ENCODE results near the gene CLNK.

The CLNK gene

DNA sequence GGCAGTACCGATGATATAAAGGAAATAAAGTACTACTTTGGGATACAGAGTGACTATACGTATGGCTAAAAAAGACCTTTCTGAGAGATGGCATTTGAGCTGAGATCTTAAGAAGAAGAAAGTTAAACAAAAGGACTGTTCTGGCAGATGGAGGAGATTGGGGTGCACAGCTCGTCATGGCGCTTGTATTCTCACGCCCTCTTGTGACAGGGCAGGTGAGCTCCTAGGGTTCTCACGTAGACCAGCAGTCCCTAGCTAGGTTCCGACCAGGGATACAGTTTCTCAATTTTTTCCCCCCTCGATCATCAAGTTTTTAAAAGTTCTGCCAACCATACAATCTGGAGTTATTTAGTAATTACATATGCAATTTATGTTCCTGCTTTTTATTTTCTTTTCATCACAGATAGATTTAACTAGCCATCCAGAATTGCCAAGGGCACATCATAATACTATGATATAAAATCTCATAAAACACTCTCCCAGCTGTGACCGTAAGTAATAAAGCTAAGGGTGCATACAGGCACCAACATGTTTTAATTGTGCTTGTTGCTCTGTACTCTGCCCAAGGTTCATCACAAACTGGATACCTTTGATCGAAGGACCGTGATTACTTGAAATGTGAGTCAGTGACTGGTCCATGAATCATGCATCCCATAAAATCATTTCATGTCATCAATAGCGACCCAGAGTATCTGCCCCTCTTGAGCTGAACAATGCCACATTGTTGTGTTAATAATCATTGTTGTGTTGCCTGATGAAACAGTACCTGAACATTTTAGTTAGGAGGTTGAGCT is 157.9 kb downstream of the CLNK start:
- in situ Hi-C loops (cut with MboI; ENCODE audit: low sequenced_read_pairs) = loop anchor here (25.0 kb wide), 1 partner anchor 364 kb away; no protein-coding TSS in a partner anchor

DNA sequence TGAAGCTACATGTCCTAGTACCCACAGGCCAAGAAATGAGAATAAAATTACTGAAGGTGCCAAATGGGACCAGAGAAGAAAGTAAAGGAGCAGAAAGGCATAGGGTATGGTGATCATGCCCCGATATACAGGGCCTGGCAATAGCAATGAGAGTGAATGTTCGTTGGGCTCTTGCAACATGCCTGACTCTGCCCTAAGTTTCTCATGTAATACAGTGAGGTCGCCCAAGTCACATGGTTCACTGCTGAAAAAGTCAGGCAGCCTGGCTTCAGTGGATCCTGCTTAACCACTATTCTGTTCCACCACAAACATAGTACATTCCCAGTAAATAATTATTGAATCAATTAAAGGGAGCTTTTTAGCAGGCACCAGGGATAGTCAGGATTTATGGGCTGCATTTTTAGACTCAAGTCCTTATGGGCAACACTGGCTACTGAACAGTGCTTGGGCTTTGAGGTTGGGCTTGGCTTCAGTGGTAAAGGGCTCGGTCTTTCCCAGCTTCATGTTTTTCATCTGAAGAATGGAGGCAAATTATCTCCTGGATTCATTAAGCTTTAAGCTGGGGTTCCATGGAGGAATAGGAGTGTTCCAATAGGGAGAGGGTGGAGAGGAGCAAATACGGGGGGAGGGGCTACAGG is 160.3 kb downstream of the CLNK start:
- in situ Hi-C loops (cut with MboI; ENCODE audit: low sequenced_read_pairs) = no loop called here

DNA sequence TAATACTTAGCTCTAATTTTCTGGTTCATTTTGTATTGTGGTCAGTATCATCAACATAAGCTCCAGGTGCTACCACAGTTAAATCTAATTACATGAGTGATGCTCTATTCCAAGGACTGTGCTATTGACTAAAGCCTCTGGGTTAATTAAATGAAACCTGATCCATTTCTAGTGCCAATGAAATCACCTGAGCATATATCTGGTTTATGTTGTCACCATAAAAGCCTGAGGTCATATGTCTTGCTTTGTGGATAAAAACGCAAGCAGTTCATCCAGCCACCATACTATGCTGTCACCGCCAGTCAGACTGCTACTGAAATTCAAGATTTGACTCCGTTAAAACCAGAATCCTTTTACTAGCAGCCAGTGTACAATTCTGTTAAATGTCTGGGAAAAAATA is 163.1 kb downstream of the CLNK start:
- in situ Hi-C loops (cut with MboI; ENCODE audit: low sequenced_read_pairs) = no loop called here

DNA sequence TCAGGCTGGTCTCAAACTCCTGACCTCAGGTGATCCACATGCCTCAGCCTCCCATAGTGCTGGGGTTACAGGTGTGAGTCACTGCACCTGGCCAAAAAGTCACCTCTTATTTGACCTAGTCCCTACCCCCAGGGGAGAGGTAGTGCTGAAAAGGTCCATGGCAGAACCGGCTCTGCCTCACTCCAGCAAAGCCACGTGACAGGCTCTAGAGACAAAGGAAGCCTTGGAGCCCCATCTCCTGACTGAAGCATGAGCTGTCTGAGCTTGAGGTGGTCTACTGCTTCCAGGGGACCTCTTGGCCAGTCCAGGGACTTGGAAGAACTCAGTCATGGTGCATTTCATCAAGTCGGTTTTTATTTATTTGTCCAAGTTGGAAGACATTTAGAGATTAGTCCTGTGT is 174.8 kb downstream of the CLNK start:
- in situ Hi-C loops (cut with MboI; ENCODE audit: low sequenced_read_pairs) = no loop called here

- in situ Hi-C loops (cut with MboI; ENCODE audit: low sequenced_read_pairs) = no loop called here
Observed at GRCh38 chr4:10506077-10506476, 178.5 kb downstream of the CLNK start.

- in situ Hi-C loops (cut with MboI; ENCODE audit: low sequenced_read_pairs) = no loop called here
Observed at GRCh38 chr4:10504570-10505179, 179.9 kb downstream of the CLNK start.

GRCh38 chr4:10502717-10503116 is 181.9 kb downstream of the CLNK start:
- in situ Hi-C loops (cut with MboI; ENCODE audit: low sequenced_read_pairs) = no loop called here

DNA sequence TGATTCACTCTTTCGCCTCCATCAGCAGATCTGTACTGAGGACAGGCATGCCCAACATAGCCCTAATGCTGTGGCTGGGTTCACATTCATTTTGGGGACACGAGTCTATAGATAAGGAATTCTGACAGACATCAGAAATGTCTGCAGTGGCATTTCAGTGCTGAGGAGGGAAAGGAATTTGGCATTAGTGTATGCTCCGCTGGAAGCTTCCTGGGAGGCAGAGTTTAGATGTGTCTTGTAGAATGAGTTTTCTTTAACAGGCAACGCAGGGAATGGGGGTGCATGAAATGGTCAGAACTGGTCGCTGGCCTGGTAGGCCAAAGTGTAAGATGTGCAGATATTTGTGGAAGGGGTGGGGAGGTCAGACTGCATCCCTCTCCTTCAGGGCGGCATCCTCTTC is 183.8 kb downstream of the CLNK start:
- in situ Hi-C loops (cut with MboI; ENCODE audit: low sequenced_read_pairs) = no loop called here

DNA sequence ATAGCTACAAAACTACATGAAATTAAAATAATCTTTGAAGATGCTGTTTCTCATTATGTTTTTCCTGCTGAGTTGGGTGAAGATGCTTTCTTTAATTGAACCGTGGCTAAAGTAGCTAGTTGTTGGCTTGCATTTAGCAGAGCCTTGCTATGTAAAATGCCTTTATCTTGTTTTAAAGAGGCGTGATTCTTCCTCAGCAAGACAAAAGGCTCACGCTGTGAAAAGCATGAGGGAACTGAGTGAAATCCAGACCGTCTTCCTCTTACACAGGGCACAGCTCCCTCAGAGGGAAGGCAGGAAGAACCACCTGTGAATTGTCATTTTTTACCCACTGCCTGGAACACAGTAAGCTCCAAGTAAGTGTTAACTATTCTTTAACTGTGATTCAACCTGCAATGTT is 188.4 kb downstream of the CLNK start:
- in situ Hi-C loops (cut with MboI; ENCODE audit: low sequenced_read_pairs) = no loop called here

DNA sequence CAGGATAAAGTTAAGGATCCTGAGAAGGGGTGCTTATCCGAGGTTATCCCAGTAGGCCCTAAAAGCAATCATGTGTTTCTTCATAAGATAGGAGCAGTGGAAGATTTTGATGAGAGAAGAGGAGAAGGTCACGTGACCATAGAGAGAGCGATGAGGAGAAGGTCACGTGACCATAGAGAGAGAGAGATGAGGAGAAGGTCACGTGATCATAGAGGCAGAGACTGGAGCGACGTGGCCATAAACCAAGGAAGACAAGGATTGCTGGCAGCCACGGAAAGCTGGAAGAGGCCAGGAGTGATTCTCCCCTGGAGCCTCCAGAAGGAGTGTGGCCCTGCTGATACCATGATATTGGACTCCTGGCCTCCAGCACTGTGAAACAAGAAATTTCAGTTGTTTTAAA is 188.9 kb downstream of the CLNK start:
- in situ Hi-C loops (cut with MboI; ENCODE audit: low sequenced_read_pairs) = no loop called here

GRCh38 chr4:10492464-10492863 is 192.1 kb downstream of the CLNK start:
- in situ Hi-C loops (cut with MboI; ENCODE audit: low sequenced_read_pairs) = no loop called here

DNA sequence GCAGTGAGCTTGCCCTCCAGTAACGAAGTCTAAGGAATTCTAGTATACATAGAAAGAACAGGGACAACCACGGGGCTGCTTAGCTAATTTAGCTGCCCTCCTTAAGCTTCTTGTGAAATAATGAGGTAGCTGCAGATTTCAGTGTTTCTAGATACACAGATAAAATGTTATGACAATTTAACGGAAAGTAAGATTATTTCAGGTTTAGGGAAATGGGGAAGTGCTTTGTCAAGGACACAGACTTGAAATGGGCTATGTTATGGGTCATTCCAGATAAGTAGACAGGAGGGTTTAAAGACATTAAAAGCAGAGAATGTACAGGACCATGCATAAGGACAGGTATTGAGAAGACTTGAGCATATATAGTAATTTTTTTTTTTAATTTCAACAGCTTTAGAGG is 193.2 kb downstream of the CLNK start:
- in situ Hi-C loops (cut with MboI; ENCODE audit: low sequenced_read_pairs) = no loop called here

DNA sequence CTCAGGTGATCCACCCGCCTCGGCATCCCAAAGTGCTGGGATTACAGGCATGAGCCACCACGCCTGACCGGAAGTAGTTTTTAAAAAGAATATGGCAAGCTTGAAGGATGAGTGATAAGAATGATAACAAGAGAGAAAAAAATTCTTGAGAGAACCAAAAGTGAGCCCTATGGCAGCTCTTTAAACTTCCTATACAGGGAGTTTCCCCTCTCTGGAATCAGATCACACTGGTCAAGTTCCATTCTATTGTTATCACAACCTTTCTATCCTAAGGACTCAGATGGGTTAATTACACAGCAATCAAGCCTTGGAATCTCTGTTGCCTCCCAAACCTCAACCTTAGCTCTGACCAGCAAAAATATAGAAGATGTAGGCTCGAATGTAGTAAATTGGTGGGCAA is 193.6 kb downstream of the CLNK start:
- in situ Hi-C loops (cut with MboI; ENCODE audit: low sequenced_read_pairs) = no loop called here

- in situ Hi-C loops (cut with MboI; ENCODE audit: low sequenced_read_pairs) = no loop called here
Observed at GRCh38 chr4:10482913-10483312, 201.7 kb downstream of the CLNK start.

GRCh38 chr4:10480616-10481015 is 204.0 kb downstream of the CLNK start:
- in situ Hi-C loops (cut with MboI; ENCODE audit: low sequenced_read_pairs) = no loop called here

- in situ Hi-C loops (cut with MboI; ENCODE audit: low sequenced_read_pairs) = no loop called here
Observed at GRCh38 chr4:10478621-10479020, 205.9 kb downstream of the CLNK start.

GRCh38 chr4:10470505-10470904 is 214.1 kb downstream of the CLNK start:
- in situ Hi-C loops (cut with MboI; ENCODE audit: low sequenced_read_pairs) = no loop called here

- in situ Hi-C loops (cut with MboI; ENCODE audit: low sequenced_read_pairs) = no loop called here
Observed at GRCh38 chr4:10466161-10466560, 218.4 kb downstream of the CLNK start.

DNA sequence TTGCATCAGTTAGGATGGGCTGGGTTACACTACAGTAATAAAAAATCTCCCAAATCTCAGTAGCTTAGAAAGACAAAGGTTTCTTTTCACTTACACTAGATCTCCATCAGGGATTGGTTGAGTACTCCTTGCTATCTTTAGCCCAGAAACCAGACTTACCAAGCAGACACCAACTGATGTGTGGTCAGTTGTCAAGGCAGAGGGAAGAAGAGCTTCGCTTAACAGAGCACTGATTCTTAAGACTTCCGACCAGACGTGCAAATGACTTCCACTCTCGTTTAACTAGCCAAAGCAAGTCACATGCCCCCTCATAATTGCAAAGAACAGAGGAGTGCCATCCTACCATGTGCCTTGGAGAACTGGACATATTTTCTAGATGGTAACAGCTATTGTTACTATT is 221.7 kb downstream of the CLNK start:
- in situ Hi-C loops (cut with MboI; ENCODE audit: low sequenced_read_pairs) = no loop called here

- in situ Hi-C loops (cut with MboI; ENCODE audit: low sequenced_read_pairs) = no loop called here
Observed at GRCh38 chr4:10461850-10462400, 222.6 kb downstream of the CLNK start.

GRCh38 chr4:10461091-10461849 is 223.3 kb downstream of the CLNK start:
- in situ Hi-C loops (cut with MboI; ENCODE audit: low sequenced_read_pairs) = no loop called here
